Left renal cortex interstitium (tissue), 4 donors: ENCODE measurements around the gene EYA2. TPM values are rescaled to one million over a fixed set of nuclear protein-coding genes. Genes with fewer than 3 reads are reported as not detected.
"Not testable (repeated sequence)": the region's sequence is repeated elsewhere in the genome, so short reads cannot be mapped to it uniquely, and the experiment has no call there.

Experiments used
- DNase-seq, 4 donors: peaks; one replicate each; pipeline ENCODE4 v3.0.0-alpha.2; 2013; ENCODE audit warnings: low read depth in 4 of 4, low spot score in 2 of 4, missing footprints in 1 of 4
- polyA plus RNA-seq, 4 donors: library from polyadenylated mRNA; unstranded; fragments of 120-200 nt; gene quantifications; one replicate each; pipeline ENCODE4 v1.2.1, GENCODE V29; 2013; ENCODE audit not compliant: insufficient read length in 4 of 4

EYA2 gene
- polyA plus RNA-seq, 4 donors = 0.49 to 1.8 (median 0.69) TPM

DNA sequence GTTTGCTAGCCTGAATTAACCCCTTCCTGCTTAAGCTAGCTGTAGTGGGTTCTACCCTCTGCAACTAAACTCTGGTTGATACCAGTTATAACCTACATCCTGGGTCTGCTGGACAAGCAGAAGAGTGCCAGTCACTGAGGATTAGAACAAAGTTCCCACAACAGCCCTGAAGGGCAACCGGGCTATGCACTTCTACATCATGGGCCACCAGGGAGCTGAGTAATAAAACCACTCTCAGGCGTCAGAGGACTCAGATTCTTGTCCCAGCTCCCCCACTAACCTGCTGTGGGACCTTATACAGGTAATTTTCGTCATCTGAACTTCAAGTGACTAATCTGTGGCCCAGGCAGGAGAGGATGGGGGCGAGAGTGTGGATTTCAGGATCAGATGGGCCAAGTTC, 56.8 kb downstream of the EYA2 start:
- DNase-seq = no peak

DNA sequence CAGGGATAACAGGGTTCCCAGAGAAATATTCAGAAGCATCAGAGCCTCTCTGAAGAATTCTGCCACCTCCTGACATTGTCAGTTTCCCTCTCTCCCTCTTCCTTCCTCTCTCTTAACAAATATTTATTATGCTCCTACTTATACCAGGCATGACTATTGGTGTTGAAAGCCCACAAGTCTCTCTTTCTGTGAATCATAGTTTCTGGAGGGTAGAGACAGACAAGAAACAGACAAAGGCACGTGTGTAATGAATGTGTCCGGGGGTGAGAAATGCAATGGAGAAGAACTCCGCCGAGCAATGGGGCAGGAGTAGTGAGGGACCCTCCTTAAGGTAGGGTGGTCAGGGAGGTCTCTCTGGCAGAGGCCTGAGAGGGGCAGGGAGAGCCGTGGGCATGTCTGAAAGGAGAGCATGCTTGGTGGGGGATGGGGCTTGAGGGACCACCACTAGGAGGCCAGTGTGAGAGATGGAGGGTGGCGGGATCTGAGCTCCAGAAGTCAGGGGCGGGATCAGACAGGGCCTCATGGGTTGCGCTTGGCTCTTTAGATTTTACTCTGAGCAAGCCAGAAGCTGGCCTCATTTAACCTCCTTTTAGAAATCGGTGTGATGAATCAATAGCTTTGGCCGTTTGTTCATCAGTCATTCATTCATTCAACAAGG, 57.3 kb downstream of the EYA2 start:
- no peak for DNase-seq

DNA sequence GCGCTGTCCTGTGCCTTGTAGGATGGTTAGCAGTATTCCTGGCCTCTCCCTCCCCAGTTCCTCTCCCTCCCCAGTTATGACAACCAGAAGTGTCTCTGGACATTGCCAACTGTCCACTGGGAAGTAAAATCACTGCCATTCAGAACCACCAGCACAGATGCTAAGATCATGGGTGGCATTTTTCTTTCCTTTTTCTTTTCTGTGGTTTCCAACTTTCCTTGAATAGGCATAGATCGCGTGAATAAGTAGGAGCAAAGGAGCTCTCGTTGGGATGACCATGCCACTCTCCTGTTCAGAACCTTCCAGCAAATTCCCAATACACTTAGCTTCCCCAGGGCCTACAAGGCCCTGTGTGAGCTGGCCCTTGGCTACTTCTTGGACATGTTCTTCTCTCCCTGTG, 59.0 kb downstream of the EYA2 start:
- no peak for DNase-seq

DNA sequence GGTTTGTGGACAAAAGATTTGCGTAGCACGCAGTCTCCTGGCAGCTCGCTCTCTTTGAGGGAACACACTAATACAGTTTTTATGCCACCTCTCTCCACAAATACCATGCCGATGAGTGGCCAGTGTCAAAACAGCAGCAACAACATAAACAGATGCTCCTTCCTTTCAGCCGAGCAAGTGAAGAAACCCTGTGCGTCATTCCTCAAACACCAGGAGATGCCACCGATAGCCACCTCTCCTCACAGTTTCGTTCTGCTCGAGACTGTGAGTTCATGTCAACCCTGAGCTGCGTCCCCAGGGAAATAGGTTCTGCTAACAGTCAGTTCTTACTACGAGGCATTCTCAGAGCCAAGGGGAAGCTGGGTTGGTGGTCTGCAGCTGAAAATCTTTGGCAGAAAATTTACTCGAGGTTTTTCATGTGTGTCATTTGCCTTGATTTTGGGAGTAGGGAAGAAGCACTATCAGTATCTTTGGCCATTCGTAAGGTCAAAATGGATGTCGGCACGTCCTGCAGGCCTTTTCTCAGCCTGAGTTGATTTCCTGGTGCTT, 59.9 kb downstream of the EYA2 start:
- no peak for DNase-seq

DNA sequence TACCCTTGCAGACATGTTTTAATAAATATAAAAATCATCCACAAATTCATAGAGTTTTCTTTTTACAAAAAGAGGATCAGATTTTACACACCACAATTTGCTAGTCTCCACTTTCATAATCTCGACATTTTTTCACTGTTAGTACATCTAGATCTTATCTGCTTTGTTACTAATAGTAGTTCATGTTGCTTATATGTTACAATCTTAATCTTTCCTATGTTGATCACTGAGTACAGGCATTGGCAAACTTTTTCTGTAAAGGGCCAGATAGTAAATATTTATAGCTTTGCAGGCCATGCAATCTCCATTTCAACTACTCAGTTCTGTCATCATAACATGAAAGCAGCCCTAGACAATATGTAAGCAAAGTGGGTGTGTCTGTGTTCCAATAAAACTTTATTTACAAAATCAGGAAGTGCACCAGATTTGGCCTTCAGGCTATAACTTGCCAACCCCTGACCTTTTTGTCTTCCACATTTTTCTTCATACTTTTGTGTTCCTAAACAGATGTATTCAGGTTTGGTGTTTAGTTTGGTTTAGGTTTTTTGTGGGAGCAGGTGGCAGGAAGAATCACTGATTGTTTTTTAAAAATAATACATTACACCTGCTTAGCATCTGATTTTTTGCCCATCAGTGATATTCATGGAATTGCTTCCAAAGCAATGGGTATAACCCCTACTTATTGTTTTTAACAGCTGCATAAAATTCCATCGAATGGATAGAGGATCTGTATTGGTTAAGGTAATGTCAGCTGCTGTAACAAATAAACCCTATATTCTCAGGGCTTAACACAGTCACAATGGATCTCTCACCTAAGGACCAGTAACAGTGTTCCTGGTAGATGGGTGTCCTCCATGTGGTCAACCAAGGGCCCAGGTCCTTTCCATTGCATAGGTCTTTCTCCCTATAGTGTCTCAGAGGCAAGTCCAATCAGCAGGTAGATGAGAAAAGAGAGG, 61.2 kb downstream of the EYA2 start:
- no peak for DNase-seq

DNA sequence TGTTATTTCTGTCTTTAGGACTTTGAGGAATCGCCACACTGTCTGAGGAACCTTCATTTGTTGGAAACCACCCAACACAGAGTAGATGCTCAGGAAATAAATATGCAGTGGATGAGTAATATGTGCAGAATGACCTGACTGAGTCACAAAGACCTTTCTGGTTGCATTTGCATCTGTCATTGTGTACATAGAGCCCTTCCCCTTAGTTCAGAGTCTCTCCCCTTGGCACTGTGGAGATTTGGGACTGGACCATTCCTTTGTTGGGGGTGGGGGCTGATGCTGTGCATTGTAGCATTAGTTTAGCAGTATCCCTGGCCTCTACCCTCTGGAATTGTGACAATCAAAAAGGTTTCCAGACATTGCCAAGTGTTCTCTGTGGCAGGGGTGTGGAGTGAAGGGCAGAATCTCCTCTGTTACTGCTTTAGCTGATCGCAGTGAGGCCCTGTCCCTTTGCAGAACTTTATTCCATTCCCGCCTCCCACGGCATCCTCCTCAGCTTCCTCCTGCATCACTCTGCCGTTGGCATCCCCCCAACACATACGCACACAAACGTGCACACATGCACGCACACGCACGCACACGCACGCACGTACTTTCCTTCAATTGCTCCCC, 64.5 kb downstream of the EYA2 start:
- DNase-seq = no peak

DNA sequence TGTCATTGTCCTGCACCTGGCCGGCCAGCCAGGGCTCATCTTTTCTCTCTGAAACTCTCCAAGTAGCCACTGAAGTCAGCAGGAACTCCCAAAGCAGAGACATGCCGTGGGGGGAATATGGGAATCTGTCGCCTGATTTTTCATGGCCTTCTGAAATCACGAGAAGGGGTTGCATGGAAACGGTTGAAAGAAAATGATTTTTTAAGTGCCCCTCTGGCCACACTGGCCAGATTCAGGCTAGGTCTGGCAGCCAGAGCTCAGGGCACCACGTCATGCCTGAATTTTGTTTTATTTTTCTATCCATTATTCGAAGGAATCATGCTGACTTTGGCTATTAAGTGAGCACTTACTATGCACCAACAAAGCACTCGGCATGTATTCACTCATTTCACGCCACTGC, 65.2 kb downstream of the EYA2 start:
- DNase-seq = no peak

DNA sequence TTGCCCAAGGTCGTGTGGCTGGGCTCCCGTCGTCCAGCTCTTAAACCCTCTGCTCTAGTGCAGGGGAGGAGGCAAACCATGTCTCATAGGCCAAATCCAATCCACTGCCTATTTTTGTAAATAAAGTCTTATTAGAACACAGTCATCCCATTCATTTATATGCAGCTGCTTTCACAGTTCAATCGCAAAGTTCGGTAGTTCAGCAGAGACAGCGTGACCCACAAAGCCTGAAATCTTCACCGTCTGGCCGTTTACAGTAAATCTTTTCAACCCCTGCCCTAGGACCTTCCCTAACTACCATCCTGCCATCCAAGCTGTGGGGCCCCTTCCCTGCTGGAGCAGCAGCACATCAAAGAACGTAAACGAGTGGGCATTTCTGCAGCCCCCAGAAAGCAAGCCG, 65.9 kb downstream of the EYA2 start:
- DNase-seq = no peak

DNA sequence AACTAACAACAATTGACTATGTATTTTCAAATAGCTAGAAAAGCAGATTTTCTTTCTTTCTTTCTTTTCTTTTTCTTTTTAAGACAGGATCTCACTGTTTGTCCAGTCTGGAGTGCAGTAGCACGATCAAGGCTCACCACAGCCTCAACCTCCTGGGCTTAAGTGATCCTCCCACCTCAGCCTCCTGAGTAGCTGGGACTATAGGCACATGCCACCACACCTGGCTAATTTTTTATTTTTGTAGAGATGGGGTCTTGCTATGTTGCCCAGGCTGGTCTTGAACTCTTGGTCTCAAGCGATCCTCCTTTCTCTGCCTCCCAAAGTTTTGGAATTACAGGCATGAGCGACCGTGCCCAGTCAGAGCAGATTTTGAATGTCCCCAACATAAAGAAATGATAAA, 67.3 kb downstream of the EYA2 start:
- not testable (repeated sequence) for DNase-seq

DNA sequence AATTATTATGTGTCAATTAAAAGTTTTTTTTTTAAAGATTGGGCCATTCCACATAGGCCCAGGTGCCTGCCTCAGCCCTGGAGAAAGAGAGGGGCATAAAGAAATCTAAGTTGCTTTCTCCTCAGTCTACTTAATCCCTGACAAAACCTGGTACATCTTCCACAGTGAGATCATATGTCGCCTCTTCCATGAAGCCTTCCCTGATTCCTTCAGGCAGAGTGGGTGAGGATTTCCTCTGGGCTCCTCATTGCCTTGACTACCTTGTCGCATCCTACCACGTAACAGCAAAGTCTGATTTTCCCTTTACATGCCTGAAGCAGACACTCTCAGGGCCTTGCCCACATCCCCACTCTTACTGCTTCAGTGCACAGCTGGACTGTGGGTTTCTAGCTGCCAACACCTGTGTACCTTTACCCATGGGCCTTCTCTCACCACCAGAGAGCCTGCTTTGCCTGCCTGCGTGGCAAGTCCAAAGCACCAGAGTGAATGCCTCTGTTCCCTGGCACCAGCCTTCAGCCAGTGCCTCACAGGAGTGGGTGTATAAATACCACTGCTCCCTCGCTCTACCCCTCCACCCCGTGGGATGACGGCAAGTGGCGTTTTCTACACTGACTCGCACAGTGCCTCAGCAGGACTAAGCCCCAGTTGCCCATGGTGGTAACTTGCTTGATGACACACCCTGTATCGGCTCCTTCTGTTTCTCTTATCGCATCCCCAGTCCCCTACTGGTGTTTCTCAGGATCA, 68.0 kb downstream of the EYA2 start:
- no peak for DNase-seq

DNA sequence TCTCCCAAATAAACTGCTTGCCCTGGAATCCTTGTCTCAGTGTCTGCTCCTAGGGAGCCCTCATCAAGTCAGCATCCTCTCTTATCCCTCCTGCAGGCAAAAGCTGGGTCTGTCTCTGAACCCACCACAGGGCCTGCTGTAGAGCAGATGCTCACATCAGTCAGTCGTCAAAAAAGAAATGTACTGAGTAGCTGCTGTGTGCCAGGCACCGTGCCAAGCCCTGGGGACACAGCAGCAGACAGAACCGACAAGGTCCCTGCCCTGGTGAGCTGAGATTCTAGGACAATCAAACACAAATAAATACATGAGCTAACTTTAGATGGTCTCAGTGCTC, 68.5 kb downstream of the EYA2 start:
- no peak for DNase-seq

DNA sequence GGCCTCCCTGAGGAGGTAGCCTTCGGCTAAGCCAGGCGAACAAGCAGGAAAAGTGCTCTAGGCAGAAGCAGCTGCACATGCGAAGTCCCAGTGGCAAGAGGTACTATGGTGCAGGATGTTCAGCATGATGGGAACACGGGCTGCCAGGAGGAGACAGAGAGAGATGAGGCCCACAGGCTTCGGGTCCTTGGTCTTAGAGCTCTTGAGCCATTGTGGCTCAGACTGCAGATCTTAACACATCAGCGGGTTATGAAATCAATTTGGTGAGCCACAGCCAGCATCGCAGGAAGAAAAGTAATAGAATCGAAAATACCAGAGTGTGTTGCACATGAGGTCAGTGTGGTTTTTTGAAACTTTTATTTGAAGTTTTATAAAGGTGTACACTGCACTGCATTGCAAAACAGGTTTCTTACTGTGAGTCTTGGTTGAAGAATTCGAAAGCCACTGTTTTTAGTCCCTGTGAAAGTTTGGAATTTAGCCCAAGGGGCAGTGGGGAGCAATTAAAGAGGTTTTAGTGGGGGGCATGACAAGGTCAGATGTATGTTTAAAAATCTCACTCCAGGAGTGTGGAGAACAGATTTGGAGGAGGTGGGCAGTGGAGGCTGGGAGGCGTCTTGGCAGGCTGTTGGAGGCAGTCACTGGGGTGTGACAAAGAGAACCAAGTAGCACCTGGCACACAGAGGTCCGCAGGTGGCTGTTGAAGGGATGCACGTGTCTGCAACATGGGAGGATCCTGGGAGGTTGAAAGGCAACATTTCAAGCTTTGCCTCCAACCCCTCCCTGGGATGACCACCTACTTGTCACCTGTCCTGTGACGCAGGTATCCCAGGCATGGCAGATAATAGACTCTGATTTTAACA, 69.3 kb downstream of the EYA2 start:
- DNase-seq = no peak

DNA sequence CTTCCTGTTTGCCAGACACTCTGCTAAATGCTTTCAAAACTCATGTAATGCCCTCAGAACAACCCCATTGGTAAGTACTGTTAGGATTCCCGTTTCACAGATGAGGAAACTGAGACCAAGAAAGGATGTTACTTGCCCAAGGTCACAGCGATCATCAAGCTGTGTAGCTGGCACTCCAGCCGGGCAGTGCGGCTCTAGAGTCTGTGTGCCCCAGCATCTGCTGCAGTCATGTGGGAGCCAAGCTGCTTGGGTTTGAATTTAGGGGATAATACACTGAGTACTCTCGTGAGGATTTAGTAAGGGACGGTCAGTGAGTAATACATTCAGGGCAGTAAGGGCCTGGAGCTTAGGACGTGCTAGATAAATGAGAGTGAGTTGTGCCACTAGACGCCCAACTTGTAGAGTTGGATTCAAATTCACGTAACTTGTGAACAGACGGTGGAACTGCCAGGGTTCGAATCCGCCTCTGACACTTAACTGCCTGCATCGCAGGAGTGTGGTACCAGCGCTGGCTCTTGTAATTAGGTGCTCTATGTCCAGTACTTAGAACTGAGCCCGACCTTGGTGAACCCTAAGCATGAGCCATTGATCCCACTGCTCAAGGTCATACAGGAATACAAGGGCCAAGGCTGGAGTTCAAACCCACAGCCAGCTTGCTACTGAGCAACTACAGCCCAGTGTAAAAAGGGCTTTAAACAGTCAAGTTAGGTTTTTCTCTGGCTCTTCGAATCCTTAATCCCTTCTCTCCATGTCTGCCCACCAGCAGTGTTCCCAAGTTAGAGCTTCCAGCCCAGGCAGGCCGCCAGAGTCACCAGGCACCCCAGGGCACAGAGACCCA, 70.2 kb downstream of the EYA2 start:
- no peak for DNase-seq

DNA sequence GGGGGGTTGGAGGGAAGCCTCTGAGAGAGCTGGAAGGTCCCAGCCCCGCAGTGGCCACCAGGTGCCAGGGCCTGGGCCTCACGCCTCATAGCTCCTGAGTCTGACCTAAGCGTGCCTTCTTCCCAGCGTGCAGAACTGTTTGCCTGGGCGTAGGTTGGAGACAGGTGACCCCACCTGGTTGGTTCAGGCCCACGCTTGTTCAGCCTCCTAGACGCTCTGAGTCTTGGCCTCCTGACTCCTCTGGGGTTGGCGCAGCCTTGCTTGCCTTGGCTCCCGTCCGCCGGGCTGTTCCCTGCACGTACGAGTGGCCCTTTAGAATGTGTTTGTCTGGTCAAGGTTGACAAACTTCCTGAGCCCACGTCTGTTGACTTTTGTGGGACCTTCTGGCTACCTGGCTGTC, 70.8 kb downstream of the EYA2 start:
- DNase-seq = no peak

DNA sequence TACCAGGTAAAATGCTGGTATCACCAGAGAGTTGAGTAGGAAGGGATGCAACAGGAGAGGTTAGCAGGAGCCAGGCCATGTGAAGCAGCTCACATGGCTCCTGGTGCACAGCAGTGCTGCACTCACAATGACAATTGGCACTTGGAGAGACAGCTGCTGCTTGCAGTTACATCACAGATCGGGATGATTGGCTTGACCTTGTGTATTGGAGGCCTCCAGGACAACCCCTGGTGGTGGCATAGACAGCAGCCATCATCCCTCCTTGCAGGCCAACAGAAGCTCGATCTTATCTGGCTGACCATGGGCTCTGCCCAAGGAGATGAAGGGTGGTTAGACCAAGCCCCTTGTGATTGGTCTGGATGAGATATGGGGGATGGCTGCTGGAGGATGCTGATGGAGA, 73.0 kb downstream of the EYA2 start:
- no peak for DNase-seq

DNA sequence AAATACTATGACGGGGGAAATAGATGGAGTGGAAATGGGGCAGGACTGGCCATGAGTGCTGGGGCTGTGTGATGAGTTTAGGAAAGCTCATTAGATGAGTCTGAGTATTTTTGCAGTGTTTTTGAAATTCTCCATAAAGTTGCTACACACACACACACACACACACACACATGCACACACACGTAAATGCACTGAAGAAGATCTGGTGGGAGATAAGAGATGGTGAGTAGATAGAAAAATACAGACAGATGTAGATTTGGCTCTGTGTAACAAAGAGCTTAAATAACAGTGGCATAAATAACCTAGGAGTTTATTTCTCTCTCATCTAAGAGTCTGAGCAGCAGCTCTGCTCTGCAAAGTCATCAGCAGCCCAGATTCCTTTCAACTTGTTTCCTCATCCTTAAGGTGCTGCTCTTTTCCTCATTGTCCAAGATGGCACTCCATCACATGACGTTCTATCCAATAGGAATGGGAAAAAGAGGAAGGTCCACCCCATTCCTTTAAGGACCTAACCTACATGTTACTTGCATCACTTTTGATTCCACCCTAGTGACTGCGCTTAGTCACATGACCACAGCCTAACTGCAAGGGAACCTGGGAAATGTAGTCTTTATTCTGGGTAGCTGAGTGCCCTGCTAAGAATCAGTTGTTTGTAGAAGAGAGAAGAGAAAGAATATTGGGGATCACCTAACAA, 76.4 kb downstream of the EYA2 start:
- DNase-seq = no peak

DNA sequence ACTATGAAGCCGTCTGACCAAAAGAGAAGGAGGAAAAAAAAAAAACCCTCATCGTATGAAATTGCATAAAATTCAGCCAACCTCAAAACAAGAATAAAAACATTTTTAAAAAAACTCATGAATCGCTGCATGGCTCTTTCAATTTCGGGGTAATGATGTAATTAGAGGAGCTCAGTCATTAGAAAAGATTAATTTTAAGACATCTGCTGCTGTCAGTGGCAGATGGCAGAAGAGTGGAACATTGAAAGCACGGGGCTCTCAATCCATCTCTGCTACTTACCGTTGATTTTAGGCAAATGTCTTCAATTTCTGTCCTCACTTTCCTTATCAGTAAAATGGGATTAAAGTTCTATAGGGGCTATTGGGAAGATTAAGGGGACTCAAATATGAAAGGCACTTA, 79.1 kb downstream of the EYA2 start:
- DNase-seq = no peak

DNA sequence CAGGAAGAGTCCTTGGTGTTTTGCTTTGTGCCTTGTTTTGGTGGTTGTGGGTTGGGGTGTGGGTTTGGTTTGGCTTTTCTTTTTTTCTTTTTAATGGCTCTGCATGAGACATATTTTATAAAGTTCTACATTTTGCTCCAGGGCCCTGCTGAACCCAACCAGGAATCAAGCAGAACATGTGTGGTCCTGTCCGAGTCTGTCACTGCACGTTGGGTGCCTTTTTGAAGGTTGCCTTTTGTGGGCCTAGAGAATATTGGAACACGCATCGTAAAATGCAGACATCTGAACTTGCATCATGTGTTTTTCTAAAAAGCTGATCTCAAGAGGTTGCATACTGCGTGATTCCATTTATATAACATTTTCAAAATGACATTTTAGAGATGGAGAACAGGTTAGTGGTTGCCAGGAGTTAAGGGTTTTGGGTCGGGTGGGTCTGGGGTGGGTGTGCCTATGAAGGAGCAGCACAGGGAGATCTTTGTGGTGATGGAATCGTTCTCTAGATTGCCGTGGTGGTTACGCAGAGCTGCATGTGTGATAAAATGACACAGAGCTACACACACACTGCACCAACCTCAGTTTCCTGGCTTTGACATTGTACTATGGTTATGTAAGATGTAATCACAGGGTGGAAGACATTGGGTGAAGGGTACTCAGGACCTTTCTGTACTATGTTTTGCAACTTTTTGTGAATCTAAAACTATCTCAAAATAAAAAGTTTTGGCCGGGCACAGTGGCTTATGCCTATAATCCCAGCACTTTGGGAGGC, 80.2 kb downstream of the EYA2 start:
- DNase-seq = no peak
